ENCODE results near the gene RELL1. TPM values are rescaled to one million over a fixed set of nuclear protein-coding genes. Genes with fewer than 3 reads are reported as not detected.

RELL1 gene
- total RNA-seq, 1 experiment from 2014 or later = 18.2 TPM

- CTCF ChIA-PET = no interaction called here
- no TSS peak for BruUV-seq (replicated peaks)
- DNase-seq = no peak
- intact Hi-C loops (cut with micrococcal nuclease; ENCODE audit: unreplicated experiment) = loop anchor here (5.0 kb wide), 1 partner anchor 76 kb away; no protein-coding TSS in a partner anchor
- Mint-ChIP-seq H3K36me3 (ENCODE audit: insufficient read depth, unreplicated experiment) (no peaks in the 10 kb centered on the region), H3K4me1 (ENCODE audit: low read depth, unreplicated experiment) (peaks cover 31% of the 10 kb centered on the region), H3K9me3 (ENCODE audit: low read depth, unreplicated experiment) (no peaks in the 10 kb centered on the region), H3K4me3 (ENCODE audit: low read depth, unreplicated experiment) (no peak overlapping the region), H3K27ac (ENCODE audit: unreplicated experiment) (no peak overlapping the region), H3K27me3 (ENCODE audit: unreplicated experiment) (no peaks in the 10 kb centered on the region)
- no peak for TF ChIP-seq CTCF (IDR thresholded peaks at IDR 0.05; ENCODE audit: unreplicated experiment)
These were observed 40.5 kb upstream of the RELL1 start for GRCh38 chr4:37726666-37727065.

- H3K27ac Mint-ChIP-seq (ENCODE audit: unreplicated experiment) = no peak overlapping the region
- intact Hi-C loops (cut with micrococcal nuclease; ENCODE audit: unreplicated experiment) = loop anchor here (5.0 kb wide), 1 partner anchor 77 kb away; no protein-coding TSS in a partner anchor
- no peak overlapping the region for H3K4me3 Mint-ChIP-seq (ENCODE audit: low read depth, unreplicated experiment)
- no peak for TF ChIP-seq CTCF (IDR thresholded peaks at IDR 0.05; ENCODE audit: unreplicated experiment)
- no peaks in the 10 kb centered on the region for H3K36me3 Mint-ChIP-seq (ENCODE audit: insufficient read depth, unreplicated experiment)
- H3K9me3 Mint-ChIP-seq (ENCODE audit: low read depth, unreplicated experiment) = no peaks in the 10 kb centered on the region
- peaks cover 40% of the 10 kb centered on the region for H3K4me1 Mint-ChIP-seq (ENCODE audit: low read depth, unreplicated experiment)
- H3K27me3 Mint-ChIP-seq (ENCODE audit: unreplicated experiment) = no peaks in the 10 kb centered on the region
- DNase-seq = no peak
- BruUV-seq (replicated peaks) = no TSS peak
- CTCF ChIA-PET = no interaction called here
These were observed 39.5 kb upstream of the RELL1 start for GRCh38 chr4:37725718-37726117.

- Mint-ChIP-seq H3K4me1 (ENCODE audit: low read depth, unreplicated experiment) (peaks cover 32% of the 10 kb centered on the region), H3K36me3 (ENCODE audit: insufficient read depth, unreplicated experiment) (no peaks in the 10 kb centered on the region), H3K9me3 (ENCODE audit: low read depth, unreplicated experiment) (no peaks in the 10 kb centered on the region), H3K27me3 (ENCODE audit: unreplicated experiment) (no peaks in the 10 kb centered on the region), H3K4me3 (ENCODE audit: low read depth, unreplicated experiment) (no peak overlapping the region), H3K27ac (ENCODE audit: unreplicated experiment) (no peak overlapping the region)
- CTCF ChIA-PET = no interaction called here
- no TSS peak for BruUV-seq (replicated peaks)
- no peak for DNase-seq
- intact Hi-C loops (cut with micrococcal nuclease; ENCODE audit: unreplicated experiment) = no loop called here
- TF ChIP-seq CTCF (IDR thresholded peaks at IDR 0.05; ENCODE audit: unreplicated experiment) = no peak
These were observed 36.9 kb upstream of the RELL1 start for GRCh38 chr4:37723067-37723466.

GRCh38 chr4:37721995-37722638 is 35.9 kb upstream of the RELL1 start:
- H3K9me3 Mint-ChIP-seq (ENCODE audit: low read depth, unreplicated experiment) = no peaks in the 10 kb centered on the region
- peaks cover 33% of the 10 kb centered on the region for H3K4me1 Mint-ChIP-seq (ENCODE audit: low read depth, unreplicated experiment)
- H3K4me3 Mint-ChIP-seq (ENCODE audit: low read depth, unreplicated experiment) = no peak overlapping the region
- no peak overlapping the region for H3K27ac Mint-ChIP-seq (ENCODE audit: unreplicated experiment)
- no peaks in the 10 kb centered on the region for H3K27me3 Mint-ChIP-seq (ENCODE audit: unreplicated experiment)
- BruUV-seq (replicated peaks) = no TSS peak
- no peaks in the 10 kb centered on the region for H3K36me3 Mint-ChIP-seq (ENCODE audit: insufficient read depth, unreplicated experiment)
- CTCF ChIA-PET = no interaction called here
- intact Hi-C loops (cut with micrococcal nuclease; ENCODE audit: unreplicated experiment) = no loop called here
- TF ChIP-seq CTCF (IDR thresholded peaks at IDR 0.05; ENCODE audit: unreplicated experiment) = no peak
- peak; percentile 9 for DNase-seq
